ENCODE results near the gene IGFBP2.
A peak's percentile ranks its signal among the peaks of the same experiment; 100 is the strongest.

Gene IGFBP2

DNA sequence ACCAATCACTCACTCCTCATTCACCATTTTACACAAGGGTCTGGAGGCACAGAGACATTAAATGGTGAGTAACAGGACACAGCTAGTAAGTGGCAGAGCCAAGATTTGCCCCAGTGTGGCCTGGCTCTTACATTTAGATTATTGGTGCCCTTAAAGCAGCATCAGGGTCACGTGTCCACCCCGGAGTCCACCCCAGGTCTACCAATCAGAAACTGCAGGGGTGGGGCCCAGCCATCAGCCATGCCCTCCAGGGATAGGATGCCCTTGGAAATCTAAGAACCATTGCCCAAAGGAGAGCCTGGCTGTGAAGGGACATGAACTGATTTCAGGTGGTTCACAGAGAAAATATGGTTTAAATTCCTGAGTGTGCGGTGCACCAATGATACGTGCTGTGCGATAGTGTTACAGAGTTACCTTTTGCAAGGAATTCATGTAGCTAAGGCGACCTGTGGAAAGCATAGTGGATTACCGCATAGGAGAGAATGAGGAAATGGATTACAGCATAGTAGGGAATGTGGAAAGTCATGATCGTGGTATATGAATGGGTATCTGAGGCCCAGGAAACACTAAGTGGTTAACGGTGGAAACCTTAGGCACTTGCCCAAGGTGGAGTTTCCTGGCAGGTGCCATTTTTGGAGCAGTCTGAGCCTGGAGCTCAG lies 44.3 kb downstream of the IGFBP2 start:
- no peak for DNase-seq (ENCODE audit: low spot score in 2 of 2)
- no peak for ATAC-seq

DNA sequence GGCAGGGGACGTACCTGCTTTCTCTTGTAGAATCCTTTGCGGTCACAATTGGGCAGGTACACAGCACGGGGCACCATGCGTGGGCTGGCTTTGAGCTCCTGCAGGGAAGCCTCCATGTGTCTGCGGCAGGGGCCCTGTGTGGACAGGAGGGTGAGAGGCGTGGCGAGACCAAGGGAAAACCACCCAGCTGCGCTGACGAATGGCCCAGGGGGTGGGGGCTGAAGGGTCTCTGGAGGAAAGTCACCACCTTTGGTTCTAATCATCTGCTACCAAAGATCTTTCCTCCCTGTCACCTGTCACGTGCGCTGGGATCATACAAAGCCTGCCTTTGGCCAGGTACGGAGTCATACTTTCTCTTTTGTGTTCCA lies 44.9 kb downstream of the IGFBP2 start:
- Mint-ChIP-seq H3K4me1 (peaks cover 12% of the 10 kb centered on the region), H3K4me3 (no peak overlapping the region), H3K27ac (no peak overlapping the region), H3K9me3 (no peaks in the 10 kb centered on the region), H3K36me3 (no peaks in the 10 kb centered on the region)
- ATAC-seq: no peak
- no peak for DNase-seq (ENCODE audit: low spot score in 2 of 2)

More for the DNA sequence above, 44.3 kb downstream of the IGFBP2 start:
- Mint-ChIP-seq H3K36me3 (no peaks in the 10 kb centered on the region), H3K4me1 (peaks cover 11% of the 10 kb centered on the region), H3K27ac (no peak overlapping the region), H3K4me3 (no peak overlapping the region), H3K9me3 (no peaks in the 10 kb centered on the region)

DNA sequence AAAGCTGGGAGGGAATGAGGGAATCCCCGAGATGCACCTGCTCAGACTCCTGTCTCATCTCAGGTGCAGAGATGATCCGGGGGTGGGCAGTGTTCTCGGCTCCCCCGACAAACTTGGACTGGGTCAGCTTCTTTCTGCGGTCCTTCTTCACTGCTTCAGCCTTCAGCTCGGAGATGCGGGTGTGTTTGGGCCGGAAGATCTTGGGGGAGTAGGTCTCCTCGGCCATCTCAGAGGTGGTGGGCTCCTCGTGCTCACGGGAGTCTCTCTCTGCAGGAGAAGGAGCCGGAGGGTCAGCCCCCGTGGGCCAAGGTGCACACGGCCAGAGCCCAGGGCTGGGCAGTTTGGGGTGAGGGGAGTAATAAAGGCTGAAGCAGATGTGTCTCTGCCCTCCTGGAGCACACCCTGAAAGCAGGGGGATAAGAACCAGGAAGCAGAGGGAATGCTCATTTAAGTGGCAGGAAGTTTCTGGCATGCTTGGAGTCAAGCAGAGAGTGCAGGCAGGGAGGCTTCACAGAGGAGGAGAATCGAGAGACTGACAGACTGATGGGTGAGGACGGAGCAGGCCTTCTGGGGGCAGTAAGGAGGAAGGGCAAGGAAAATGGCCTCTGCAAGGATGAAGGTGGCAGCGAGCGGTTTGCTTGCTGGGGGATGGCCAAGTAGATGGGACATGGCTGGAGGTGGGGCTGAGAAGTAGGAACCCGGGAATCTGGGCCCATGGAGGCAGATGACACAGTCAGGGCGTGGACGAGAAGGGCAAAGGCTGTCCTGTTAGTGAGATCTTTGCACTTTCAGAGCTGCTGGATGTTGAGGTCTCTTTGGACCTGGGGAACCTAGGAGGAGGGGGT lies 45.8 kb downstream of the IGFBP2 start:
- H3K36me3 Mint-ChIP-seq: no peaks in the 10 kb centered on the region
- DNase-seq (ENCODE audit: low spot score in 2 of 2) (no peak), ATAC-seq (no peak)
- H3K27ac Mint-ChIP-seq: no peak overlapping the region
- H3K4me1 Mint-ChIP-seq: peaks cover 12% of the 10 kb centered on the region
- H3K9me3 Mint-ChIP-seq: no peaks in the 10 kb centered on the region
- no peak overlapping the region for H3K4me3 Mint-ChIP-seq

DNA sequence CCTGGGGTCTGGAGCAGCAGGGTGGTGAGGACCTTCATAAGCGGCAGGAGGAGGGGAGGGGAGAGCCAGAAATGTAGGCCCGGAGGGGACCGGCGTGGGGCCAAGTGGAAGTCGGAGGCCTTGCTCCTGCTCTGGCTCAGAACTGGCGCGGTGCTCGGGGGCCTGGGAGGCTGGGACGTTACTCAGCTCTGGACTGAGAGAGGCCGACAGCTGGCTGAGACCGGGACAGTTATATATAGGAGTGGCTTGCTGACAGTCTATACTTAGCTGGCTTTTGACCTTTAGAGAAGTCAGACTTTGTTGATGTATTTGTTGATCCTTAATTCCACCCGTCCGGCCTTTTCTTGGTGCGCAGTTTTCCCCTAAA lies 46.4 kb downstream of the IGFBP2 start:
- no peak for ATAC-seq
- no peaks in the 10 kb centered on the region for H3K9me3 Mint-ChIP-seq
- peaks cover 12% of the 10 kb centered on the region for H3K4me1 Mint-ChIP-seq
- no peaks in the 10 kb centered on the region for H3K36me3 Mint-ChIP-seq
- H3K27ac Mint-ChIP-seq: no peak overlapping the region
- no peak for DNase-seq (ENCODE audit: low spot score in 2 of 2)
- no peak overlapping the region for H3K4me3 Mint-ChIP-seq

DNA sequence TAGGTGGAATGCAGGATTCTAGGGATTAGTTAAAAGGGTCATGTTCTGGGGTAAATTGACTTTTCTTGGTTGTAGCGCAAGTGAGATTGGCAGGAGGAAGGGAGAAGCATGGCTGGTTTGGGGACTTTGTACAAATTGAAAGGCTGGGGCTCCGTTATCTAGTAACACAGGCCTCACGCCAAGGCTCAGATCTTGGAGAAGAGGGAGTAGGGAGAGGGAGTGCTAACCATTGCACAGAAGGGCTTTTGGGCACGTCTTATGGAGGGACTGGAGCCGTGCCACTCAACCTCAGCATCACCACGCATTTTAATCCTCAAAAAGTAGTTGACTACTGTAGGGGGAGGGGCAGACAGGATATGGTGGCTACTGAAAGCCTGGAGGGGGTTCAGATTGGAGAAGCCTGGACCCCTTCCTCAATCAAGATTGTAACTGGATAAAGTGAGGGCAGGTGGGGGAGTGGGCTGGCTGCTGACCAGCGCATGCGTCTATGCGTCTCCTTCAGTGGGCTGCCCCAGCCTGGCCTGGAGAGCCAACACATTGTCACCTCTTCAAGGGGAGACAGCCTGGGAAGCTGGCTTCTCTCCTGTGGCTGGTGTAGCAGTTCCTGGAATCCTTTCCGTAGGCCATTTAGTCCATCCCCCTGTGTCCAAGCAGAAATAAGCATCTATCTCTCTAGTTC lies 47.9 kb downstream of the IGFBP2 start:
- H3K4me1 Mint-ChIP-seq: peaks cover 12% of the 10 kb centered on the region
- ATAC-seq: no peak
- no peak for DNase-seq (ENCODE audit: low spot score in 2 of 2)
- H3K4me3 Mint-ChIP-seq: no peak overlapping the region
- no peaks in the 10 kb centered on the region for H3K36me3 Mint-ChIP-seq
- H3K27ac Mint-ChIP-seq: no peak overlapping the region
- no peaks in the 10 kb centered on the region for H3K9me3 Mint-ChIP-seq

DNA sequence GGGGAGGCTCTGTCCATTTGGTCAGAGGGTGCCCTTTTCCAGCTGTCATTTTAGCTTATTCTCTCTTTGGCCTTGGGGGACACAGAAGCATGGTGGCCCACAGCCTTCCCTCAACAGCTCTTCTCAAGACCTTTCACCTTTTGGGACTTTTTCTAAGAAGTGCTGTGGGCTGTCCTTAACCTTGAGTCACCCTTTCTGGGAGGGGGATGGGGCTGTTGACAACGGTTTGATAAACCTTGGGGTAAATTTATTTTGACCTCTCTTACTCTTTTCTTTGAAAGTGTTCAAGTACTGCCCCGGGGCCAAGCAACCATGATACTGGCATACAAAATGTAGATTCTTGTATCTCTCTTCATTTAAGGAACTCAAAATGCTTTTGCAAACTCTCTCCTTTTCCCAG lies 48.5 kb downstream of the IGFBP2 start:
- H3K27ac Mint-ChIP-seq: no peak overlapping the region
- H3K4me3 Mint-ChIP-seq: no peak overlapping the region
- H3K36me3 Mint-ChIP-seq: no peaks in the 10 kb centered on the region
- ATAC-seq (no peak), DNase-seq (ENCODE audit: low spot score in 2 of 2) (no peak)
- no peaks in the 10 kb centered on the region for H3K9me3 Mint-ChIP-seq
- peaks cover 12% of the 10 kb centered on the region for H3K4me1 Mint-ChIP-seq

DNA sequence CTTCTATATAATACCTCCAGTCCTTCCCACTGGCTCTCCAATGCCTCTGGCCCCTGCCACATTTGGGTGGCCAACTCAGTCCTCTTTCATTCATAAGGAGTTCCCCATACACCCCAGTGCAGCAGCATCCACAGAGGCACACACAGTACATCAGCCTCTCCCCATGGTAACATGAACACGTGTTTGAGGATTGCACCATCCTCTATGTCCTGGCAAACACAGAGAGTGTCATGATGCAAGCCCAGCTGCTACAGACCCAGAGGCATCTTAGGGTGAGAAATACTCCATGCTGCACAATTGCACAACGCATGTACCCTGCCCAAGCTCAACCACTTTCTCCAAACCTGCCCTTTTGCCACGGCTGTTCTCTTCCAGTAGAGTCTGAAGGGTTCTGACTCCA lies 50.6 kb downstream of the IGFBP2 start:
- Mint-ChIP-seq H3K9me3 (no peaks in the 10 kb centered on the region), H3K4me1 (peaks cover 12% of the 10 kb centered on the region), H3K4me3 (no peak overlapping the region), H3K36me3 (no peaks in the 10 kb centered on the region), H3K27ac (no peak overlapping the region)
- no peak for ATAC-seq
- no peak for DNase-seq (ENCODE audit: low spot score in 2 of 2)

DNA sequence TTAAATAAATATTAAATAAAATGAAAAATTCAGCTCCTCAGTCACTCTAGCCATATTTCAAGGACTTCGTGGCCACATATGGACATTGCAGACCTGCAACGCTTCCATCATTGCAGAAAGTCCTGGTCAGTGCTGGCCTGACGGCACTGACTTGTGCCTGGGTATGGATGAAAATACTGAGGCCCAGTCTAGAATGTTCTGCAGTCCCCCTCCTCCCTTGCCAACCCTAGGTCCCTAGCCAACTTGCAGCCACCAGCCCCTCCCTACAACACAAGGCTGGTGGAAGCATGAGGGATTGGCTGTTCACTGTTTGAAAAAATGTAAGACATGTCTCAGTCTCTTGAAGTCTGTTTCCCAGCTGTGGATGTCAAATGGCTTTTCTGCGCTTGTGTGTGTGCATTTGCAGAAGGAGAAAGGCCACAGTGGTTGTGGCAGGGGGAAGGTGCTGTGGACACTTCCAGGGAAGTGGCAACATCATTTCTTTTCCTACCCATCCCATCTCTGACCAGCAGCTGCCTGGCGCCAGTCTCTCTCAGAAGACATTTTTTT lies 52.2 kb downstream of the IGFBP2 start:
- Mint-ChIP-seq H3K9me3 (no peaks in the 10 kb centered on the region), H3K27ac (no peak overlapping the region), H3K4me1 (peaks cover 12% of the 10 kb centered on the region), H3K4me3 (no peak overlapping the region), H3K36me3 (no peaks in the 10 kb centered on the region)
- ATAC-seq (no peak), DNase-seq (ENCODE audit: low spot score in 2 of 2) (no peak)

DNA sequence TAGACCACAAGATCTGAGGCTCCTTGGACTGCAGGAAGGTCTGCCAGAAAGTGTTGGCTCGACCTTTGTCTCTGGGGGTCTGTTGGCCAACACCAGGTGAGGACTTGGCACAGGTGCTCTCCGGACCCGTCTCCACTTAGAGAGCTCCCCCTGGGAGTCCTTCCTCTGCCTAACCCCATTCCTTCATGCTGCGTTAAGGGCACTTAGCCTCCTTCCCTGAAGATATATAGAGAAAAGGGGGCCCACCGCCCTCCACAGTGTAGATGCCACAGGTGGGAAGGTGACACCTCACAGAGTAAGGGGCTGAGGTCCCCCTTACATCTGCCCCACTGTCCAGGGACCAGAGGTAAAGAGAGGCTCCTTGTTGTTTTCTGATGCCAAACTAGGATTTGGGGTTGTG lies 53.9 kb downstream of the IGFBP2 start:
- Mint-ChIP-seq H3K27ac (no peak overlapping the region), H3K4me3 (no peak overlapping the region), H3K9me3 (no peaks in the 10 kb centered on the region), H3K36me3 (no peaks in the 10 kb centered on the region), H3K4me1 (peaks cover 16% of the 10 kb centered on the region)
- ATAC-seq: no peak
- no peak for DNase-seq (ENCODE audit: low spot score in 2 of 2)

DNA sequence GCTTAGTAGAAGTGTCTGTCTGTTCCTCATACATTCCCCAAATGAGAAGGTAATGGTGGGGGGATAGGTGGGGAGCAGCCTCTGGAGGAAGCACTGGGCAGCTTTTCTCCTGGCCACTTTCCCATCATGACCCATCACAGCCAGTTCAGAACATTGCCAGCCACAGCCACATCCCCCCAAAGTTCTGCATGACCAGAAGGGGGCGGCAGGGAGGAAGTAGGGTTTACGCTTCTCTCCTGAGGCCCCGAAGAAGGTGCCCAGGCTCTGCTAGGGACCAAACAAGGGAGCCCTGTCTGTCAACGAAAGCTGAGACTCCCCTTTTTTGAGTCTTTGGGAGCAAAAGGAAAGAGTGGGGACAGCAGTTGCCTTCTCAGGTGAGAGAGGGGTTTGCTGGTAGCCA lies 54.4 kb downstream of the IGFBP2 start:
- no peak for ATAC-seq
- H3K36me3 Mint-ChIP-seq: no peaks in the 10 kb centered on the region
- peaks cover 16% of the 10 kb centered on the region for H3K4me1 Mint-ChIP-seq

DNA sequence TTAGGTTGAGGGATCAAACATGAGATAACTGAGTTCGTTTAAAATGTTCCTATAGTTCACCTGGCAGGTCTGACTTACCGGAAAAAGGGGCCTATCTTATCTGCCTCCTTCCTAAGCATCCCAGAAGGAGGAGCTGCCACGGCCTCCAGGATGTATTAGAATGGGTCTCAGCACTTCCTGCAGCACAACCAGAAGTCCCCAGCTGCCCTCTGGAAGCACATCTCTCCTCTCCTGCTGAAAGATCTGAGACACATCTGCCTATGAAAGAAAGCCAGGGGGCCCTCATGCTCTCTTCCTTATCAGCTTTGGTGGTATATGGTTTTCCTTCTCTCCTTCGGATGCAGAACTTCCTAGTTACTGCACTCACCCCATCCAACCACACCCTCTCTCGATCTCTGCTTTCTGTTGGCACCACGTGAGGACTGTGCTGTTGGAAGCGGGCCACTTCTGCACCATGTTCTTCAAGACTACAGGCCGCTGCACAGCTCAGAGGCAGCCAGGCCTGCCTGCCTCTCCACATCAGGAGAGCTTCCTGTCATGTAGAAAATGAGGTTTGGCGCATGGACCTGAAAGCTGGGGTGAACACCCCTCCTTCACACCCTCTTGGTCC lies 55.6 kb downstream of the IGFBP2 start:
- no peak overlapping the region for H3K27ac Mint-ChIP-seq
- no peak overlapping the region for H3K4me3 Mint-ChIP-seq
- peaks cover 23% of the 10 kb centered on the region for H3K4me1 Mint-ChIP-seq
- no peaks in the 10 kb centered on the region for H3K9me3 Mint-ChIP-seq
- DNase-seq (ENCODE audit: low spot score in 2 of 2) (no peak), ATAC-seq (no peak)
- H3K36me3 Mint-ChIP-seq: no peaks in the 10 kb centered on the region

More for the DNA sequence above, 54.4 kb downstream of the IGFBP2 start:
- H3K9me3 Mint-ChIP-seq: no peaks in the 10 kb centered on the region
- no peak overlapping the region for H3K27ac Mint-ChIP-seq
- DNase-seq (ENCODE audit: low spot score in 2 of 2): no peak
- H3K4me3 Mint-ChIP-seq: no peak overlapping the region

DNA sequence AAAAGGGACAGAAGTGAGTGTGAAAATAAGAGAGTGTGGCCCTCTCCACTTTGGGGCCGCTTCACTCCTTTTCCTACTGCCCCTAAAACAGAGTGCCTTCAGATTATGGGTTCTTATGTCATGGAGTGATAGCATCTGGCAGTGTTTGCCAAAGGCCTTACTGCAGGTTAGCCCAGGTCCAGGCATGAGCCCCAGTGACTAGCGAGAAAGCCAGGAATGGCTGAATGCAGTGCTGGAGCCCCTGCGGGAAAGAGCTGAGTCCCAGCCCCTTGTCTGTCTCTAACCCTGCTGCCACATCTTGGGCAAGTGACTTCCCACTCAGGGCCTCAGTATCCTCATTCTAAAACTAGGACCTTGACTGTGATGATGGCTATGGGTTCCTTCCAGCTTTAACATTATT lies 56.2 kb downstream of the IGFBP2 start:
- Mint-ChIP-seq H3K9me3 (no peaks in the 10 kb centered on the region), H3K4me3 (no peak overlapping the region), H3K4me1 (peaks cover 25% of the 10 kb centered on the region), H3K27ac (no peak overlapping the region), H3K36me3 (no peaks in the 10 kb centered on the region)
- DNase-seq (ENCODE audit: low spot score in 2 of 2): no peak
- no peak for ATAC-seq

DNA sequence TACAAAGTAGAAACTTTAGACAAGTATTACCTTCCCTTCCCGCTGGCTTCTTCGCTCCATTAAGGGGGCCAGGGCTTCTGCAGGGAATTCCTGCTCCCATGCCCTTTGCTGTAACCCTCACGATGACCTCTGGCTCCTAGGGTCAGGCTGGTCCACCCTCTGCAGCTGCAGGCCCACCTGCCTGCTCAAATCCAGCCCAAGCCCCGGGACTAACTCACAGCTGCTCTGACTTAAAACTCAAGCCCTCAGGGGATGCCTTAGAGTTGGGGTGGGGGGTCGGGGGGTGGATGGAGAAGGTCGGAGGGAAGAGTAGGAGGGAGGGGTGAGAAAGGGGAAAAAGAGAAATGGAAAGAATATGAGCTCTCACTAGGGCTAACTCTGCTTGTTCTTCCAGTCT lies 57.2 kb downstream of the IGFBP2 start:
- no peak for DNase-seq (ENCODE audit: low spot score in 2 of 2)
- peaks cover 25% of the 10 kb centered on the region for H3K4me1 Mint-ChIP-seq
- H3K27ac Mint-ChIP-seq: no peak overlapping the region
- H3K36me3 Mint-ChIP-seq: no peaks in the 10 kb centered on the region
- ATAC-seq: no peak
- H3K4me3 Mint-ChIP-seq: no peak overlapping the region
- H3K9me3 Mint-ChIP-seq: no peaks in the 10 kb centered on the region

DNA sequence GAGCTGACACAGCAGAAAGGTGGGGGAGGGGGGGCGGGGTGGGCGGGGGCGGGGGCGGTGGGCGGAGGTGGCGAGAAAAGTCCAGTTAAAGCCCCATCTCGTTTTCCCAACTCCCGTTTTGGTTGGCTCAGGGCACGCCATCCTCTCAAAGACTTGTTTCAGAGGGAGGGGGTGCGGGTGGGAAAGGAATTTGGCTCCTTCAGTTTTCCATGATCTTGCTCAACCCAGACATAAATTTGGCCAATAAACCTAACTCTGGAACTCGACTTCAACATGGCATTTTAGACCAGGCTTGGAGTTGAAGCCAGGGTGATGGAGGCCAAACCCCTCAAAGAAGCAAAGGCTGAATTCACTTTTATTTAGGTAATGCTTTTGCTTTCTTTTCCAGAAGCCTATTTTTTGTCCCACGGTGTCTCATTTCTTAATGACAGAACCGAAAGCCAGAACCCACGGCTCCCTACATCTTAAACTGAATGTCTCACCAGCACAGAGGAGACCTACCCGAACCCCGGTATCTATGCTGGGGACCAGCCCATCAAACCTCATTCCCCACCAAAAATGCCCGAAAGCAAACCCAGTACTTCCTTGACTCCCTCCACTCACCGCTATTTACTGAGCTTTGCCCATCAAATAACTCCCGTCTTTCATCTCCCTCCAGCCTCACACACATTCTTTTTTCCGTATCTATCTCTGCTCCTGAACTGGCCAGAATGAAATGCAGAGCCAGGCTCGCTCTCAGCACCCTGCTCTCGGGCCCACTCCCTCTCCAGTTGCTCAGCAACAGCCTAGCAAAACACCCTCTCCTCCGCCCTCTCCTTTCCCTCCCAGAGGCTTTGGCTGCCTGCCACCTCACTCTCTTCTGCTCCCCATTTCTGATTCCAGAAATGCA lies 57.9 kb downstream of the IGFBP2 start:
- ATAC-seq: no peak
- Mint-ChIP-seq H3K36me3 (no peaks in the 10 kb centered on the region), H3K9me3 (no peaks in the 10 kb centered on the region), H3K27ac (peak overlapping the region; percentile 20), H3K4me3 (peak overlapping the region; percentile 73), H3K4me1 (peaks cover 25% of the 10 kb centered on the region)
- DNase-seq (ENCODE audit: low spot score in 2 of 2): no peak
